DOHH2 (cell line): ENCODE measurements around the gene SMDT1.

Experiments
- EZH2phosphoT487 ChIP-seq: fragments of 200-600 bp; sonication (generic); IDR thresholded peaks from 2 replicates; pipeline ENCODE4 v1.6.1; 2017; ENCODE audit warnings: borderline replicate concordance, mild to moderate bottlenecking, antibody characterized with exemption, low read length, moderate library complexity, mixed read lengths
- TF ChIP-seq, protein P1 (sequence below): fragments of 200-600 bp; sonication (generic); IDR thresholded peaks from one replicate; pipeline ENCODE4 v1.5.1; 2014; ENCODE audit warnings: antibody characterized with exemption, mild to moderate bottlenecking, low read depth, low read length; ENCODE audit not compliant: poor library complexity, severe bottlenecking

DNA sequence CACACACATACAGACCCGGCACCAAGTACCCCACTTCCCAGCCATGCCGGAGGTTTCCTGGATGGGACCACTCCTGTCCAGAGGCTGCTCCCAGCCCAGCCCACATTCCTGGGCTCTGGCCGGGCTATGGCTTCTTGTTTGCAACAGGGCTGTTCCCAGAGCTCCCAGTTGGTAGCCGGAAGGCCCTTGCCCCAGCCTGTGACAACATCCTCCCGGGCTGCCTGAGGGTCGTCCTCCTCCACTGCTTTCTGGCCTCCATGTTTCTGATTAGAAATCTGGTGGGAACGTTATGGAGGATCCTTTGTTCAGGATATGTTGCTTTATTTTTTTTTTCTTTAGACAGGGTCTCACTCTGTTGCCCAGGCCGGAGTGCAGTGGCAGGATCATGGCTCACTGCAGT lies 52.1 kb downstream of the SMDT1 start:
- TF ChIP-seq, protein P1, sequence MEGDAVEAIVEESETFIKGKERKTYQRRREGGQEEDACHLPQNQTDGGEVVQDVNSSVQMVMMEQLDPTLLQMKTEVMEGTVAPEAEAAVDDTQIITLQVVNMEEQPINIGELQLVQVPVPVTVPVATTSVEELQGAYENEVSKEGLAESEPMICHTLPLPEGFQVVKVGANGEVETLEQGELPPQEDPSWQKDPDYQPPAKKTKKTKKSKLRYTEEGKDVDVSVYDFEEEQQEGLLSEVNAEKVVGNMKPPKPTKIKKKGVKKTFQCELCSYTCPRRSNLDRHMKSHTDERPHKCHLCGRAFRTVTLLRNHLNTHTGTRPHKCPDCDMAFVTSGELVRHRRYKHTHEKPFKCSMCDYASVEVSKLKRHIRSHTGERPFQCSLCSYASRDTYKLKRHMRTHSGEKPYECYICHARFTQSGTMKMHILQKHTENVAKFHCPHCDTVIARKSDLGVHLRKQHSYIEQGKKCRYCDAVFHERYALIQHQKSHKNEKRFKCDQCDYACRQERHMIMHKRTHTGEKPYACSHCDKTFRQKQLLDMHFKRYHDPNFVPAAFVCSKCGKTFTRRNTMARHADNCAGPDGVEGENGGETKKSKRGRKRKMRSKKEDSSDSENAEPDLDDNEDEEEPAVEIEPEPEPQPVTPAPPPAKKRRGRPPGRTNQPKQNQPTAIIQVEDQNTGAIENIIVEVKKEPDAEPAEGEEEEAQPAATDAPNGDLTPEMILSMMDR: no peak
- no peak for TF ChIP-seq EZH2phosphoT487
